GM12878 (cell line): ENCODE results near the gene ENTREP3. TPM values are rescaled to one million over a fixed set of nuclear protein-coding genes. Genes with fewer than 3 reads are reported as not detected.
A peak's percentile ranks its signal among the peaks of the same experiment; 100 is the strongest.

Source experiments
- ATAC-seq: fragments of 200-7000 bp; cut with Tn5 transposase; 3 replicates; pipeline ENCODE4 v1.9.1; 2020; ENCODE audit warnings: mild to moderate bottlenecking, moderate library complexity
- BruUV-seq: library from RNA; stranded (reverse); fragments of 400-500 nt; replicated peaks from 2 replicates; lab custom pipeline; 2021; lab: Mats Ljungman, UMichigan
- CTCF ChIA-PET: fragments of 300-600 bp; sonication (Branson Sonifier 250); formaldehyde crosslinking; extraction: SDS; loops from one replicate; lab custom pipeline; 2021; ENCODE audit warnings: inconsistent platforms; lab: Yijun Ruan, JAX
- POLR2A ChIA-PET: fragments of 350-600 bp; formaldehyde crosslinking; extraction: SDS; loops from one replicate; lab custom pipeline; 2021; ENCODE audit warnings: inconsistent platforms; lab: Charles Lee
- RAD21 ChIA-PET: fragments of 300-600 bp; sonication (Branson Sonifier 250); formaldehyde crosslinking; loops from one replicate; lab custom pipeline; 2023; ENCODE audit warnings: antibody characterized with exemption; ENCODE audit not compliant: unreplicated experiment; lab: Charles Lee
- SMC1A ChIA-PET: fragments of 300-600 bp; sonication (Branson Sonifier 250); formaldehyde crosslinking; loops from one replicate; lab custom pipeline; 2023; ENCODE audit not compliant: unreplicated experiment, uncharacterized antibody; lab: Charles Lee
- DNase-seq: peaks from one replicate; pipeline ENCODE4 v3.0.0-alpha.2; 2011; ENCODE audit warnings: low read depth, low spot score
- FAIRE-seq: peaks from 3 replicates; lab custom pipeline; 2011; peaks lifted over from hg19 to GRCh38; lab: Jason Lieb, UNC
- H2AFZ ChIP-seq: 2 replicates; pipeline ENCODE4 v1.6.0; 2011; ENCODE audit warnings: low read depth, low read length, control low read depth; ENCODE audit not compliant: control insufficient read depth
- H3K27ac ChIP-seq: 2 replicates; pipeline ENCODE4 v1.5.1; 2011; ENCODE audit warnings: control low read depth; ENCODE audit not compliant: control insufficient read depth, insufficient read depth
- H3K27me3 ChIP-seq, 2 experiments: replicated peaks in 1 of 2; 2 replicates each; pipeline versions ENCODE4 v1.6.0 to v1.6.1; 2011; ENCODE audit warnings: low read length in 1 of 2; ENCODE audit not compliant: control insufficient read depth in 2 of 2, insufficient read depth in 2 of 2
- H3K36me3 ChIP-seq, 2 experiments: 2 replicates each; pipeline ENCODE4 v1.5.1; 2011; ENCODE audit warnings: low read length in 1 of 2; ENCODE audit not compliant: control insufficient read depth in 2 of 2, insufficient read depth in 2 of 2
- H3K4me1 ChIP-seq: 2 replicates; pipeline ENCODE4 v1.6.1; 2011; ENCODE audit warnings: mild to moderate bottlenecking, low read length, moderate library complexity, mixed read lengths; ENCODE audit not compliant: control insufficient read depth, insufficient read depth
- H3K4me2 ChIP-seq: 2 replicates; pipeline ENCODE4 v1.6.0; 2011; ENCODE audit warnings: control low read depth; ENCODE audit not compliant: control insufficient read depth, insufficient read depth
- H3K4me3 ChIP-seq: fragments of 200-600 bp; sonication (generic); 2 replicates; pipeline ENCODE4 v1.5.1; 2016
- H3K79me2 ChIP-seq: 2 replicates; pipeline ENCODE4 v1.6.0; 2011; ENCODE audit warnings: low read length; ENCODE audit not compliant: control insufficient read depth, insufficient read depth
- H3K9ac ChIP-seq: 2 replicates; pipeline ENCODE4 v1.8.0; 2011; ENCODE audit warnings: low read length, control low read depth, mixed read lengths; ENCODE audit not compliant: control insufficient read depth, insufficient read depth
- H3K9me3 ChIP-seq: replicated peaks from 3 replicates; pipeline ENCODE4 v1.5.1; 2011; ENCODE audit warnings: mild to moderate bottlenecking, low read length; ENCODE audit not compliant: control insufficient read depth, insufficient read depth
- H4K20me1 ChIP-seq: 2 replicates; pipeline ENCODE4 v1.6.0; 2011; ENCODE audit not compliant: control insufficient read depth, insufficient read depth
- KAT2A ChIP-seq: conservative IDR thresholded peaks from 2 replicates; pipeline ENCODE4 v1.6.1; 2011; ENCODE audit warnings: low read depth, low read length; ENCODE audit not compliant: control insufficient read depth
- SPI1 ChIP-seq: IDR thresholded peaks from 2 replicates; pipeline ENCODE4 v1.6.1; 2011; ENCODE audit warnings: low read depth, mild to moderate bottlenecking, low read length, moderate library complexity, borderline replicate concordance; ENCODE audit not compliant: insufficient read depth
- WGBS: methylation state at CpG from one replicate; pipeline ENCODE4 v1.1.6; 2016; ENCODE audit warnings: low lambda C conversion rate; ENCODE audit not compliant: insufficient replicate concordance, insufficient coverage; ENCODE audit errors: missing lambda C conversion rate; 5-methylcytosine and 5-hydroxymethylcytosine counted together
- in situ Hi-C: fragments of 300-500 bp; cut with MboI; formaldehyde crosslinking; loops from 9 replicates; pipeline ENCODE4 v1.14.3; 2018; ENCODE audit warnings: mixed read lengths
- intact Hi-C: fragments of 100-400 bp; cut with micrococcal nuclease; formaldehyde crosslinking; loops from one replicate; pipeline ENCODE4 v1.14.2; 2022; ENCODE audit not compliant: unreplicated experiment
- polyA plus RNA-seq, 11 experiments: library from polyadenylated mRNA; depleted of rRNA in 4 of 11; unstranded in 6 of 11; stranded (reverse) in 5 of 11; fragments of >200 nt; fragmentation: Nextera tagmentation in 4 of 11; fragmentation: Illumina TruSeq in 1 of 11; extraction: Ambion mirVana in 4 of 11; extraction: Trizol in 1 of 11; gene quantifications; 1 replicate in 1 of 11; 2 replicates in 10 of 11; pipeline versions ENCODE4 v1.2.1 to v1.2.3, GENCODE V29; 2011 to 2016; ENCODE audit warnings: inconsistent platforms in 2 of 11, missing spikeins in 2 of 11, low read depth in 1 of 11
- total RNA-seq, 4 experiments: library from RNA; depleted of rRNA in 3 of 4; stranded (reverse); fragments of >200 nt in 3 of 4; fragmentation: Illumina TruSeq in 1 of 4; extraction: Trizol in 1 of 4; gene quantifications; 2 replicates each; pipeline versions ENCODE4 v1.2.1 to v1.2.3, GENCODE V29; 2013 to 2021
- TF ChIP-seq, protein P1 (sequence below): fragments of 450-650 bp; IDR thresholded peaks from 2 replicates; pipeline ENCODE4 v1.6.1; 2016; ENCODE audit warnings: mild to moderate bottlenecking

Gene ENTREP3
- total and polyA plus RNA-seq, 10 of the 15 experiments (the other 5 are each of a cell fraction or from before 2014, with no cell fraction given): 1.7 to 31.8 (median 3.9) TPM

DNA sequence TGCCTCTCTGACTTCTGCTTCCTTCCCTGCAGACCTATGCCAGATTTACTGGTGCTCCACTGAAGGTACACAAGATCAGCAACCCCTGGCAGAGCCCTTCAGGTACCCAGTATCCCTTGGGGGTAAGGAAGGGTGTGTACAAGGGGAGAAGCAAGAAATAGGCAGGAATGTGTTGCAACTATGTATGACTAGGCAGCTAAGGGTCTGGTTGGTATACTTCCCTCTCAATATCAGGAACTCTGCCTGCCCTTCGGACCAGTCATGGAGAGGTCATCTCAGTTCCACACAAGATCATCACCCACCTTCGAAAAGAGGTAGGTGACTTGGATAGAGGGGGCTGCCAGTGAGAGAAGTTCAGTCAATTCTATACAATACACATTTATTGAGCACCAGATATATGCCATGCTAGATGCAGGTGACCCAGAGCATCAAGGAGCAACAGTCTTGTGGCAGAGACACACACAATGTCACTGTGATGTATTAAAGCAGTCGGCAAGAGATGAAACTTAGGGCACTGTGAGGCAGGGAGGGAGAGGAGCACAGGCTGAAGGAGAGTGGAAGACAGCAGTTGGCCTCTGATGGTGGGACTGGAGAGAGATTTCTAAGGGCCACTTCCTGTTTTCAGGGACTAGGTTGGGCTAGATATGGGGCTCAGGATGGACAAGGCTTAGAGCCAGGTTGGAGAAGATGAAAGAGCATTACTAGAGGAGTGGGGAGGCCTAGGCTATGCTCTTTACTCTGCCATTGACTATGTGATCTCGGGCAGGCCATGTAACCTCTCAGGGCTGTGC is 44.8 kb downstream of the ENTREP3 start:
- intact Hi-C loops (no loop called here), in situ Hi-C loops (no loop called here)
- Histone ChIP-seq H2AFZ (no peak overlapping the region), H3K4me3 (no peak overlapping the region), H3K79me2 (peaks cover 10% of the 10 kb centered on the region), H3K9me3 (no peaks in the 10 kb centered on the region), H3K36me3 (no peaks in the 10 kb centered on the region; a peak in 2 of 4 replicates), H3K9ac (no peak overlapping the region), H3K4me1 (peaks cover 19% of the 10 kb centered on the region), H3K4me2 (peak overlapping the region; percentile 99), H3K27me3 (no peaks in the 10 kb centered on the region), H4K20me1 (no peaks in the 10 kb centered on the region), H3K27ac (no peak overlapping the region)
- WGBS: 91% methylated on average over 4 of the region's 4 CpGs
- ATAC-seq (no peak), DNase-seq (no peak), FAIRE-seq (no peak)
- ChIA-PET CTCF (interaction anchor here (1.2 to 5.7 kb wide), 5 partner anchors 15 to 38 kb away, joined by 3 to 154 read pairs (median 8); partner anchors contain the start of gene KRTCAP2), SMC1A (interaction anchor here (1.0 to 4.0 kb wide), 2 partner anchors 15 to 38 kb away, joined by 3 to 89 read pairs; partner anchors contain the start of gene KRTCAP2), POLR2A (interaction anchor here (5.1 kb wide), 1 partner anchor 15 kb away, joined by 84 read pairs; no protein-coding TSS in a partner anchor), RAD21 (interaction anchor here (4.0 kb wide), 1 partner anchor 15 kb away, joined by 85 read pairs; no protein-coding TSS in a partner anchor)
- no TSS peak for BruUV-seq
- peak; percentile 50; the same call in 1 of the 2 replicates for TF ChIP-seq SPI1
- TF ChIP-seq, protein P1, sequence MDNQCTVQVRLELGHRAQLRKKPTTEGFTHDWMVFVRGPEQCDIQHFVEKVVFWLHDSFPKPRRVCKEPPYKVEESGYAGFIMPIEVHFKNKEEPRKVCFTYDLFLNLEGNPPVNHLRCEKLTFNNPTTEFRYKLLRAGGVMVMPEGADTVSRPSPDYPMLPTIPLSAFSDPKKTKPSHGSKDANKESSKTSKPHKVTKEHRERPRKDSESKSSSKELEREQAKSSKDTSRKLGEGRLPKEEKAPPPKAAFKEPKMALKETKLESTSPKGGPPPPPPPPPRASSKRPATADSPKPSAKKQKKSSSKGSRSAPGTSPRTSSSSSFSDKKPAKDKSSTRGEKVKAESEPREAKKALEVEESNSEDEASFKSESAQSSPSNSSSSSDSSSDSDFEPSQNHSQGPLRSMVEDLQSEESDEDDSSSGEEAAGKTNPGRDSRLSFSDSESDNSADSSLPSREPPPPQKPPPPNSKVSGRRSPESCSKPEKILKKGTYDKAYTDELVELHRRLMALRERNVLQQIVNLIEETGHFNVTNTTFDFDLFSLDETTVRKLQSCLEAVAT: no peak
- no peak for TF ChIP-seq KAT2A
